Raji (cell line): ENCODE data around the gene TIMP1.

ENCODE experiments used
- POLR2A ChIP-seq: IDR thresholded peaks from 2 replicates; pipeline ENCODE4 v1.6.1; 2011; ENCODE audit warnings: low read depth, low read length, control low read depth; ENCODE audit not compliant: insufficient read depth

TIMP1 gene

GRCh38 chrX:47570794-47571193 lies 11.4 kb upstream of the TIMP1 start:
- no peak for TF ChIP-seq POLR2A

GRCh38 chrX:47571215-47571614 lies 11.0 kb upstream of the TIMP1 start:
- no peak for TF ChIP-seq POLR2A

DNA sequence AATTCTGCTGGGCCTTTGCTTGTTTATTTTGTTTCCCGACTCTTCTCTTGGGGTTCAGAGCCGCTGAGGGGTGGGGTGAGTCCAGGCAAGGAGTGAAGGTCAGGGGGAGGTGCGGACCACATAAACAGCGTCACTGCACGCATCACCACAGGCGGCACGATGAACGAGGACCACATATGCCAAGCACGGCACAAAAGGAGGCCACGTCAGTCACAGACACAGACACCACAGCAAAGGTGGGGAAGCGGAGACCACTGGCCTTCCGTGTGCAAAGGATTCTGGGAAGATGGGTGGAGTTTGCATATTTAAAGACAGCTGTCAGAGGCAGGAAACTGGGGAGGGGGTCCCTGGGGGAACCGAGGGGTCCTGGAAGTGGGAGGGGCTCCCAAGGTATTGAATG lies 10.3 kb upstream of the TIMP1 start:
- TF ChIP-seq POLR2A: no peak

DNA sequence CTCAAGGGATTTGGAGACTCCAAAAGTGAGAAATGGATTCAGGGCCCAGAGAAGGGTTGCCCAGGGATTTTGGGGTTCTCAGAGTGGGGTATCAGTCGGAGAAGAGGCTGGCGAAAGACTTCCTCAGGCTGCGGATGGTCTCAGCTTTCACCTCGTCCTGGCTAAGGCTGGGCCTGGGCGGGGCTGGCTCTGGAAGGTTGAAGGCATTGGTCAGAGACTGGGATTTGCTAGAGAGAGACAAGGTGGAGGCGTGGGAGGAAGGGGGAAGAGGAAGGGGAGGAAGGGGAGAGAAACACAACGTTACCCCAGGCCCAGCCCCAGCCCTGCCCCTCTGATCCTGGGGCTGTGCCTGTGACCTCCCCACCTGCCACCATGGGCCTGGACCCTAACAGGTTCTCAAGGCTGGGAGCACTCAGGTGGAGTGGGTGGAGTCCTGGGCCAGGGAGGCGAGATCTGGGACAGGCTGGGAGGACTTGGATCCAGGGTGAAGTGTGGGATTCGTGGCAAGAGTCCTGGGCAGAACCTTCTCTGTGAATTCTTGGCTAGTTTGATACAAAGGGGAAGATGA lies 9.4 kb upstream of the TIMP1 start:
- TF ChIP-seq POLR2A: no peak

DNA sequence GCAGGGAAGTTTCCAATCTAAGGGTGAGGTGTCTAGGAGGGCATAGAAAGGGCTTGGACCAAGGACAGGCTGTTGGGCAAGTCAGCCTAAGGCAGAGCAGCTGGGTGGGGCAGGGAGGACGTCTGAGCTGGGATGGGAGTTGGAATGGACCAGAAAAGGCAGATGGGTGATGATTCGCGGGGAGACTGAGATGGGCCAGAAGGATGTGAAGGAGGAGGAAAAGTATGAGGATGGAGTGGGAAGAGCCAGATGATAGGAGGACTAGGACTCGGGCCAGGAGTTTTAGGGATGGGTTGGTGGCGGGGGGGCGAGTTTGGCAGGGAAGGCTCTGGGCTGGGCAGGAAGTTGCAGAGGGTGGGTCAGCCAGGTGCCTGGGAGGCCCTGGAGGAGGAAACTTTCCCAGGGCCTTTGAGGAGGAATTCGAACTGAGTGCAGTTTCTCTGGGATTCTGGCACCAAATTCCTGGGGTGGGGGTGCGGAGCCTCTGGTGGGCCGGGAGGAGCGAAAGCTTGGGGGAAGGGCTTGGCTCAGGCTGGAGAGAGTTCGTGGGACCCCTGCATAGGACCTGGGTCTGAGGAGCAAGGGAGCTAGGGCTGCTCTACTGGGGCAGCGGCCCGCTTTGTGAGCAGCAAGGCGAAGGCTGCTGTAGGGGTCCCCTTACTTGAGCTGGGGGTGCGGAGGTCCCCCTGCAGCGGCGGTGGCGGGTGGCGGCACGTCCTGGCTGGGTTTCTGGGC lies 8.7 kb upstream of the TIMP1 start:
- TF ChIP-seq POLR2A: no peak

GRCh38 chrX:47574076-47574546 lies 8.1 kb upstream of the TIMP1 start:
- no peak for TF ChIP-seq POLR2A

GRCh38 chrX:47574547-47575301 lies 7.5 kb upstream of the TIMP1 start:
- TF ChIP-seq POLR2A: no peak

GRCh38 chrX:47576021-47576898 lies 6.0 kb upstream of the TIMP1 start:
- TF ChIP-seq POLR2A: no peak

GRCh38 chrX:47577424-47577823 lies 4.8 kb upstream of the TIMP1 start:
- TF ChIP-seq POLR2A: no peak

- no peak for TF ChIP-seq POLR2A
These were observed 4.3 kb upstream of the TIMP1 start for GRCh38 chrX:47577901-47578300.

- TF ChIP-seq POLR2A: no peak
These were observed 3.5 kb upstream of the TIMP1 start for GRCh38 chrX:47578692-47579091.

- no peak for TF ChIP-seq POLR2A
These were observed 2.7 kb upstream of the TIMP1 start for GRCh38 chrX:47579537-47579936.

- no peak for TF ChIP-seq POLR2A
These were observed 1.1 kb downstream of the TIMP1 start for GRCh38 chrX:47583240-47583861.

DNA sequence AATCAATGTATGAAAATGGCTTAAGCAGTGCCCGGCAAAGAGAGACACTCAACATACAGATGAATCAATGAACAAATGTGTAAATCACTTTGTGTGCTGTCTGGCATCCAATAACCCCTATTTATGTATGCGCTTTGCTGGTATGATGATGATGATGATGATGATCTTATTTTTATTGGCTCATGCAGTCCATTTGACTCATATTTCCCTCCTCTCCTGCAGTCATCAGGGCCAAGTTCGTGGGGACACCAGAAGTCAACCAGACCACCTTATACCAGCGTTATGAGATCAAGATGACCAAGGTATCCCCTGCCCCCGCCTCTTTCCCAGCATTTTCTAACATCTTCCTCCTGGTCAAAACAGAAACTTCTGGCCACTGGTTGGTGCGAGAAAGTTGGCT lies 2.5 kb downstream of the TIMP1 start:
- TF ChIP-seq POLR2A: no peak

DNA sequence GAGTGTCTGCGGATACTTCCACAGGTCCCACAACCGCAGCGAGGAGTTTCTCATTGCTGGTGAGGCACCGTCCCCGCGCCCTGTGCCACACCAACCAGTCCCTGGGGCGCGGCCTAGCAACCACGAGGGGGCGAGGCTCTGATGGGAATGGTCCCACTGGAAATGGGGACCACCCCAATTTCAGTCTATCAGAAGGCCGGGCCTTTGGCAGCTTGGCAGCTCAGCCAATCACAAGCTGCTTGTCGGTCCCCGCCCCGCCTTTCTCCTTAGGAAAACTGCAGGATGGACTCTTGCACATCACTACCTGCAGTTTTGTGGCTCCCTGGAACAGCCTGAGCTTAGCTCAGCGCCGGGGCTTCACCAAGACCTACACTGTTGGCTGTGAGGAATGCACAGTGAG lies 3.0 kb downstream of the TIMP1 start:
- no peak for TF ChIP-seq POLR2A
